H4 (cell line): ENCODE results near the gene TGFB1I1. TPM values are rescaled to one million over a fixed set of nuclear protein-coding genes. Genes with fewer than 3 reads are reported as not detected.
"Not testable (repeated sequence)": the region's sequence is repeated elsewhere in the genome, so short reads cannot be mapped to it uniquely, and the experiment has no call there.

Experiments used
- DNase-seq: peaks from one replicate; pipeline ENCODE4 v3.0.0-alpha.2; 2015; ENCODE audit warnings: low spot score
- total RNA-seq: library from RNA; depleted of rRNA; stranded (reverse); fragments of >200 nt; shearing (Covaris generic); gene quantifications from 2 replicates; pipeline ENCODE4 v1.2.3, GENCODE V29; 2014

TGFB1I1 gene
- total RNA-seq, 1 experiment from 2014 or later, result 18.9 TPM

GRCh38 chr16:31487720-31488467 is 15.9 kb downstream of the TGFB1I1 start:
- no peak for DNase-seq

DNA sequence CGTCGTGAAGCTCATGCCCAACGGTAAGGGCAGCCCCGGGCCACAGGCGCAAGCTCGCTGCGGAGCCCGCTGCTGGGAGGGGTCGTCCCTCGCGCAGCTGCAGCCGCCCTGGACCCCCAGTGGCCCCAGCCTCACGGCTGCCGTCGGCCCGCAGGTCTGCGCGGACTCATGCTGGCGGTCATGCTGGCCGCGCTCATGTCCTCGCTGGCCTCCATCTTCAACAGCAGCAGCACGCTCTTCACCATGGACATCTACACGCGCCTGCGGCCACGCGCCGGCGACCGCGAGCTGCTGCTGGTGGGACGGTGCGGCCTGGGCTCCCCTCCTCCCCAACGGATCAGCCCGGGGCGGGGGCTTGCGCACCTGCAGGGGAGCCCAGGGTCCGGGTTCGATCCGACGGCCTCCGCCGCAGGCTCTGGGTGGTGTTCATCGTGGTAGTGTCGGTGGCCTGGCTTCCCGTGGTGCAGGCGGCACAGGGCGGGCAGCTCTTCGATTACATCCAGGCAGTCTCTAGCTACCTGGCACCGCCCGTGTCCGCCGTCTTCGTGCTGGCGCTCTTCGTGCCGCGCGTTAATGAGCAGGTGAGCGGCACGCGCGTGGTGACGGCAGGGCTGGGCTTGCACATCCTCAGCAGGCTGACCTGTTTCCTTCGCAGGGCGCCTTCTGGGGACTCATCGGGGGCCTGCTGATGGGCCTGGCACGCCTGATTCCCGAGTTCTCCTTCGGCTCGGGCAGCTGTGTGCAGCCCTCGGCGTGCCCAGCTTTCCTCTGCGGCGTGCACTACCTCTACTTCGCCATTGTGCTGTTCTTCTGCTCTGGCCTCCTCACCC is 16.7 kb downstream of the TGFB1I1 start:
- DNase-seq, result no peak

GRCh38 chr16:31489298-31489564 is 17.3 kb downstream of the TGFB1I1 start:
- no peak for DNase-seq

DNA sequence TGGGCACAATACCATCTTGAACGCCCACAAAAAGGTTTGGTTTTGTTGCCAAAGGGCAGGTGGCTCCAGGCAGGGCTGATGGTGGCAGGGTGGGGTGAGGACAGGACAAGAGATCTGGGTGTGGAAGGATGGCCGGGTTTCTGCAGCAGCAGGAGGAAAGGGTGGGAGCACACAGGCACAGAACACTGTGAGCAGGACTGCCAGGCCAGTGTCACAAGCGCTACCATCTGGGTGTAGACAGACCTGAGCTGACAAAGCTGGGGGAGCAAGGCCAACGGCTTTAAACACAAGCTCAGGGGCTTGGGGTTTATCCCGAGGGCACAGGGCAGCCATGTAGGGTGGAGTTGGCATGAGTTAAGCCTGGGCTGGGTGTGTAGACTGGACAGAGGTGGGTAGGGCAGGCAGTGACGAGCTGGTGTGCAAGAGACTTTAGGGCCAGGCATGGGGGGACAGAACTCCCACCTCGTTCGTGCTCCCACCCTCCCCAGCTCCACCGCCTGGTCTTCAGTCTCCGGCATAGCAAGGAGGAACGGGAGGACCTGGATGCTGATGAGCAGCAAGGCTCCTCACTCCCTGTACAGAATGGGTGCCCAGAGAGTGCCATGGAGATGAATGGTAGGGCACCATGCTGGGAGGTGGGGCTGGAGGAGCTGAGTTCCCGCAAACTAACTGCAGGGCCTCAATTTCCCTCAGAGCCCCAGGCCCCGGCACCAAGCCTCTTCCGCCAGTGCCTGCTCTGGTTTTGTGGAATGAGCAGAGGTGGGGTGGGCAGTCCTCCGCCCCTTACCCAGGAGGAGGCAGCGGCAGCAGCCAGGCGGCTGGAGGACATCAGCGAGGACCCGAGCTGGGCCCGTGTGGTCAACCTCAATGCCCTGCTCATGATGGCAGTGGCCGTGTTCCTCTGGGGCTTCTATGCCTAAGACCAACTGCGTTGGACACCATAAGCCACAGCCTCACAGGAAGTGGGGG is 17.9 kb downstream of the TGFB1I1 start:
- no peak for DNase-seq

- DNase-seq, result no peak
Observed at GRCh38 chr16:31491778-31492418, 19.9 kb downstream of the TGFB1I1 start.

GRCh38 chr16:31493506-31494125 is 21.7 kb downstream of the TGFB1I1 start:
- no peak for DNase-seq

DNA sequence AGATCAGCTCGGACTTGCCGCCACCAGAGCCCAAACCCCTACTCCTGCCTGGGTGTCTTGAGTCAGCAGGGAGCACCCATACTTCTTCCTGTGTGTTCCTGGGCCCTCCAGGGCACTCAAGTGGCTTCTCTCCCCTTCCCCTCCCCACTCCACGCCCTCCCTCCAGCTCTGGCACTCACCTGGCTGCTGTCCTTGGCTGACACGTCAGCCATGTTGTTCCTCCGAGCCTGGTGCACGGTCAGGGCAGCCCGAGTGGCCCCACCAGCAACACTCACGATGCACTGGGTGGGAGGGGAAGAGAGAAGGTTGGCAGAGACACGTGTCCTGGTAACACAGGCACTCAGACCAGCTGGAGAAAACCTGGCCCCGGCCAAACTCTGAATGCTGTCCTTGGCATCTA is 24.7 kb downstream of the TGFB1I1 start:
- DNase-seq, result no peak

DNA sequence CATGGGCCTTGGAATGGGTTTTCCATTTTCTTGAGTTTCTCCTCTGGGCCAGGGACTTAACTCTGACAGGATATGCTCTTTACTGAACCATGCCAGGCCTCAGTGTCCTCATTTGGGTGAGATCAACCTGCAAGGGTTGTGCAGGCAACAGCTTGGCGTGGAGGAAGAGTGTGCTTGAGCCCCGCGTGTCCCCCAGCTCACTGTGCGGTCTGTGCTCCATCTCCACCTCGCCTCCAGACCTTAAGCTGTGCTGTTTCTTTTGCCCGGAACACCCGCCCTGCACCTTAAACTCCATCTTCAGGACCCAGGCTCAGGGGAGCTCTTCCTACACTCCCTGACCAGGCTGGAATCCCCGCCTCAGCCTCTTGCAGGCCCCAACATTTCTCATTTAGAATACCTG is 26.5 kb downstream of the TGFB1I1 start:
- DNase-seq, result no peak

- DNase-seq, result no peak
Observed at GRCh38 chr16:31499928-31500327, 28.0 kb downstream of the TGFB1I1 start.

- DNase-seq, result no peak
Observed at GRCh38 chr16:31501226-31501965, 29.4 kb downstream of the TGFB1I1 start.

DNA sequence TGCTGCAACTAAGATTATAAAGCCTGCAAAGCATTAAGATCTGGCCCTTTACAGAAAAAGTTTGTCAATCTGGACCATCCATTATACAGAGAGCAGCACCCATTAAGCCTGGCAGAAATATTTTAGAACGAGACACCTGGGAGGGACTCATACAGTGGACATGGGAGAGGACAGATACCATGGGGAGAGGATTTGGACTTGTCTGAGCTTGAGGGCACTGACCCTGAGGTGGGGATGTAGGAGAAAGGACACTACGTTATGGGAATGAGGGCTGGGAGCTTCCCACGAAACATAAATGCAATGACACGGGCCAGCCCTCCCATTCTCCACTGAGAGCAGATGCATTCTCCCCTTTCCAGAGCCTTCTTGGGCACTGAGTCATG is 30.0 kb downstream of the TGFB1I1 start:
- DNase-seq, result no peak

- DNase-seq, result no peak
Observed at GRCh38 chr16:31502981-31503380, 31.0 kb downstream of the TGFB1I1 start.

GRCh38 chr16:31503555-31503954 is 31.6 kb downstream of the TGFB1I1 start:
- DNase-seq, result not testable (repeated sequence)

DNA sequence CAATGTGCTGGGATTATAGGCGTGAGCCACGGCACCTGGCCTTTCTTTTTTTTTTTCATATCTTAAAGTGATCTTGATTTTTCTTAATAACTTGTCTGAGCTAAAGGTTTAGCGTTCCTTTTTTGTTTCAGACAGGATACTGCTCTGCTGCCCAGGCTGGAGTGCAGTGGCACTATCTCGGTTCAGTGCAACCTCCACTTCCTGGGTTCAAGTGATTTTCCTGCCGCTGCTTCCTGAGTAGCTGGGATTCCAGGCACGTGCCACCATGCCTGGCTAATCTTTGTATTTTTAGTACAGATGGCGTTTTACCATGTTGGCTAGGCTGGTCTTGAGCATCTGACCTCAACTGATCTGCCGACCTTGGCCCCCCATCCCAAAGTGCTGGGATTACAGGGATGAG is 32.2 kb downstream of the TGFB1I1 start:
- DNase-seq, result no peak

- no peak for DNase-seq
Observed at GRCh38 chr16:31505483-31505882, 33.5 kb downstream of the TGFB1I1 start.

DNA sequence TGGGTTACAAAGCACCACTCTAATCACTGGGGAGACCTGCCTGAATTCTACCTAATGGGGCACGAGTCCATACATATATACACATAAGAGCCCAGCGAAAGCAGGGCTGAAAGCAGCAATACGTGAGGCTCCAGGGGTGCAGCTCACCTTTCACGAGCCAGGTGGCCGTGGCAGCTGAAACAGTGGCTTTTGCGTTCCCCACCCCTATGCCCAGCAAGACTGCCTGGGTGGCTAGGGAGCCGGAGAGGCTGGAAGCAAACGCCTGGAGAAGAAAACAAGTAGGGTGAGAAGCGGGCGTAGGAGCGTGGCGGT is 35.6 kb downstream of the TGFB1I1 start:
- no peak for DNase-seq

DNA sequence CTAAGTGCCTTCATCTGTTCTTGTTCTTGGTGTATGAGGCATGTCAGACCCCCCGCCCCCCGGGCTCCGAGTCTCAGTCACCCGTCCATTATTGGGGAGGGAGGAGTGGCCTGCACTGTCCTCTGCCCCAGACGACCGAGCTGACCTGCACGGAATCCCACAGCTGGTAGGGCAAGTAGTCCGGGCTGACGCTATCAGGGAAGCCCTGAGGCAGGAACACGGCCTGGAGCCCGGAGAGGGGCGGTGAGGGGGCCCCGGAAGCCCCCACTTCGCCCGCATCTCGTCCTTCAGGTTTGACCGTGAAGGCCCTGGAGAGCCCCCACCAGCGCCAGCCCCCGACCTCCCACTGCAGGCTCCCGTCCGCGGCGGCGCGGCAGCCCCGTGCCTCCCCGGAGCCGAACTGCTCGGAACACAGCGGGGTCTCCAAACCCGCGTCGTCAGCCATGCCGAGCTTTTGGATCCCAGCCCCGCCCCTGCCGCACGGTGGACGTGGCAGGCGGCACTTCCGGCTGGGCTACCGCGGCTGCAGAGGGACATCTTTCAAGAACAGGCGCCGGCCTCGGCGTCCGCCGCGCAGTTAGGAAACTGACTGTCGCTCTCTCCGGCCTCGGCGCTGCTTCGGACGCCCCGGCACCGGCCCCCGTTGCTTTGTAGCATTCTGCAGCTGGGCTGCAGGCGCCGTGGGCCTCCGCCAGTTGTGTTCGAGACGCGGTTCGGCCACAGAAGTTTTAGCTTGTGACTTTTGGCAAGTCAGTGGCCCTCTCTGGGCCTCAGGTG is 36.2 kb downstream of the TGFB1I1 start, which contains the start of gene RUSF1:
Gene RUSF1 (minus strand): TSS at position 463 of the 777 bp plus-strand sequence. CDS start 18 bp downstream, at position 445.
- DNase-seq, result peak; percentile 83

- DNase-seq, result peak; percentile 33
Observed at GRCh38 chr16:31508706-31509195, 36.8 kb downstream of the TGFB1I1 start.

GRCh38 chr16:31513126-31513525 is 41.2 kb downstream of the TGFB1I1 start:
- peak; percentile 77 for DNase-seq

DNA sequence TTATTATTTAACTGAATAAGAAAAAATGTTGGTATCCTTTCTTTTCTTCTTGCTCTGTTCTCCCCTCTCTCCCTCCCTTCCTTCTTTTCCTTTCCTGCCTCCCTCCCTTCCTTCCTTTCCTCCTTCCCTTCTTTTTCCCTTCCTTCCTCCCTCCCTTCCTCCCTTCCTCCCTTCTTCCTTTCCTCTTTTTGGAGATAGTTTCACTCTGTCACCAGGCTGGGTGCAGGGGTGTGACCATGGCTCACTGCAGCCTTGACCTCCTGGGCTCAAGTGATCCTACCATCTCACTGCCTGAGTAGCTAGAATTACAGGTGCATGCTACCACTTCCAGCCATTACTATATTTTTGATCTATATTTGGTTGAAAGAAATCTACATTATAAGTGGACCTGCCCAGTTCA is 41.9 kb downstream of the TGFB1I1 start:
- no peak for DNase-seq
